Bronchial epithelial cell (primary cell): Measurements from ENCODE around the gene MBD4. TPM values are rescaled to one million over a fixed set of nuclear protein-coding genes. Genes with fewer than 3 reads are reported as not detected.
A peak's percentile ranks its signal among the peaks of the same experiment; 100 is the strongest.
"Not testable (repeated sequence)": the region's sequence is repeated elsewhere in the genome, so short reads cannot be mapped to it uniquely, and the experiment has no call there.

ENCODE experiments used
- DNase-seq: peaks from one replicate; pipeline ENCODE4 v3.0.0-alpha.2; 2010; ENCODE audit warnings: low read depth
- FAIRE-seq: peaks from 2 replicates; lab custom pipeline; 2011; peaks lifted over from hg19 to GRCh38; lab: Jason Lieb, UNC
- H3K27me3 ChIP-seq: 2 replicates; pipeline ENCODE4 v1.5.1; 2011; ENCODE audit warnings: low read length; ENCODE audit not compliant: control insufficient read depth, insufficient read depth
- H3K36me3 ChIP-seq: 2 replicates; pipeline ENCODE4 v1.5.1; 2011; ENCODE audit warnings: low read length; ENCODE audit not compliant: control insufficient read depth, insufficient read depth
- H3K4me3 ChIP-seq: 2 replicates; pipeline ENCODE4 v1.5.1; 2011; ENCODE audit warnings: mild to moderate bottlenecking, low read depth, low read length, control low read depth
- total RNA-seq: library from RNA; depleted of rRNA; stranded (reverse); fragments of >200 nt; gene quantifications from 2 replicates; pipeline ENCODE4 v1.2.1, GENCODE V29; 2014
- TF ChIP-seq, protein P1 (sequence below): IDR thresholded peaks from 2 replicates; pipeline ENCODE4 v1.5.1; 2011; ENCODE audit warnings: mild to moderate bottlenecking, moderate library complexity, low read length, control low read depth, inconsistent platforms; ENCODE audit not compliant: insufficient read depth, severe bottlenecking

MBD4 gene
- total RNA-seq, 1 donor from 2014 or later = 11.3 TPM

DNA sequence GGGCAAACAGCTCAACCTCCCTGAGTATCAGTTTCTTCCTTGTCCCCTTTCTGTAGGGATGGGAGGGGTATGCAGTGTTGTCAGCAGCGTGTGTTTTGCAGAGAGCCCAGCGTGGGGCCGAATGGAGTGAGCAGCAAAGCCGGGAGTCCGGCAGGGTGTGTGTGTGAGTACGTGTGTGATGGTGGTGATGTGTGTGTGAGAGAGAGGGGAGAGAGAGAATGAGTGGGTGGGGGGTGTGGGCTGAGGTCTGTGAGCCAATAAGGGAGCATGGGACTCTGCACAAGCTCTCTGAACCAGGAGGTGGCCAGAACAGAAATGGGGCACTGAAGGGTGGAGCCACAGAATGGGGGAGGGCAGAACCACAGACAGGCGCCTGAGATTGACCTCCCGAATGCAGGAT, 44.1 kb upstream of the MBD4 start:
- Histone ChIP-seq H3K36me3 (peaks cover 3% of the 10 kb centered on the region), H3K27me3 (no peaks in the 10 kb centered on the region), H3K4me3 (no peak overlapping the region)
- TF ChIP-seq, protein P1, sequence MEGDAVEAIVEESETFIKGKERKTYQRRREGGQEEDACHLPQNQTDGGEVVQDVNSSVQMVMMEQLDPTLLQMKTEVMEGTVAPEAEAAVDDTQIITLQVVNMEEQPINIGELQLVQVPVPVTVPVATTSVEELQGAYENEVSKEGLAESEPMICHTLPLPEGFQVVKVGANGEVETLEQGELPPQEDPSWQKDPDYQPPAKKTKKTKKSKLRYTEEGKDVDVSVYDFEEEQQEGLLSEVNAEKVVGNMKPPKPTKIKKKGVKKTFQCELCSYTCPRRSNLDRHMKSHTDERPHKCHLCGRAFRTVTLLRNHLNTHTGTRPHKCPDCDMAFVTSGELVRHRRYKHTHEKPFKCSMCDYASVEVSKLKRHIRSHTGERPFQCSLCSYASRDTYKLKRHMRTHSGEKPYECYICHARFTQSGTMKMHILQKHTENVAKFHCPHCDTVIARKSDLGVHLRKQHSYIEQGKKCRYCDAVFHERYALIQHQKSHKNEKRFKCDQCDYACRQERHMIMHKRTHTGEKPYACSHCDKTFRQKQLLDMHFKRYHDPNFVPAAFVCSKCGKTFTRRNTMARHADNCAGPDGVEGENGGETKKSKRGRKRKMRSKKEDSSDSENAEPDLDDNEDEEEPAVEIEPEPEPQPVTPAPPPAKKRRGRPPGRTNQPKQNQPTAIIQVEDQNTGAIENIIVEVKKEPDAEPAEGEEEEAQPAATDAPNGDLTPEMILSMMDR = no peak
- no peak for DNase-seq
- FAIRE-seq = no peak

DNA sequence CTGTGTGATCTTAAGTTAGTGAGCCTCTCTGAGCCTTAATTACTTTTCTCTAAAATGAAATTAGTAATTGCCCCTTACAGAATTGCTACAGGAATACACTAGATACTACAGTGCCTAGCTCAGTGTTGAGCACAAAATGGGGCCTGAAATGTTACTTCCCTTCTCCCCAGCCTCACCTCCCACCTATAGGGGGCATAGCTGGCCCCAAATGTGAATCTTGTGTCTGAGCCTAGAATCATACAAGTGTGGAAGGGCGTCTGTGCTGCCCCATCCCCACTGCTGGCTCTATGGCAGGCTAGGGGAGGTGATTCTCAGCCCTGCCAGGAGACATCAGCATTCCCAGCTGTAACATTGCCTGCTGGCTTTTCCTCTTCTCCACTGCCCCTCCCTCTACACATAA, 43.0 kb upstream of the MBD4 start:
- FAIRE-seq = no peak
- no peak for DNase-seq
- peaks cover 3% of the 10 kb centered on the region for H3K36me3 ChIP-seq
- no peaks in the 10 kb centered on the region for H3K27me3 ChIP-seq
- TF ChIP-seq, protein P1 = no peak
- no peak overlapping the region for H3K4me3 ChIP-seq

DNA sequence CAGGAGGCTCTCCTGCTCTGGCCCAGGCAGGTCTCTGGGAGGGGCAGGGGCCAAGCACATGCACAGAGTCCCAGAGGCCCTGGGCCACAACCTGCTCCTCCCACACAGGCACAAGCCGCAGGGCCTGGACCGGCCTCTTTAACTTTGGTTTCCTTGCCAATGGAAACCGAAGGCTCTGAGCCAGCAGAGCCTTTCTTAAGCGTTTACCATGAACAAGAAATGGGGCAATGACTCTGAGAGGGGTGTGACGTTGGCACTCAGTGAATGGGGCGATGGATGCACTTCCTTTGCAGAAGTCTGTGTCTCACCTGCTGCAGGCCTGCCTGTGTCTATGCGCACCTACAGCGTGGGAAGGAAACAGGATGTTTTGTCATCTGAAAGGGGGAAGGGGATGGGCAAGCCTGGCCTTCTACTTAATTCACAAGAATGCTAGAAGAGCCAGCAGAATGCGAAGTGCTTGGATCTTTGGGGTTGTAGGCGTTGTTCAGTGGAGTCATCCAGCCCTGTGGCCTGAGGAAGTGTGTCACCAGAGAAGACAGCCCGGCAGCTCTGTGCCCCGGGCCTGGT, 42.1 kb upstream of the MBD4 start:
- DNase-seq = peak; percentile 38
- Histone ChIP-seq H3K36me3 (peaks cover 3% of the 10 kb centered on the region), H3K4me3 (no peak overlapping the region), H3K27me3 (no peaks in the 10 kb centered on the region)
- TF ChIP-seq, protein P1 = no peak
- FAIRE-seq = peak; percentile 64

DNA sequence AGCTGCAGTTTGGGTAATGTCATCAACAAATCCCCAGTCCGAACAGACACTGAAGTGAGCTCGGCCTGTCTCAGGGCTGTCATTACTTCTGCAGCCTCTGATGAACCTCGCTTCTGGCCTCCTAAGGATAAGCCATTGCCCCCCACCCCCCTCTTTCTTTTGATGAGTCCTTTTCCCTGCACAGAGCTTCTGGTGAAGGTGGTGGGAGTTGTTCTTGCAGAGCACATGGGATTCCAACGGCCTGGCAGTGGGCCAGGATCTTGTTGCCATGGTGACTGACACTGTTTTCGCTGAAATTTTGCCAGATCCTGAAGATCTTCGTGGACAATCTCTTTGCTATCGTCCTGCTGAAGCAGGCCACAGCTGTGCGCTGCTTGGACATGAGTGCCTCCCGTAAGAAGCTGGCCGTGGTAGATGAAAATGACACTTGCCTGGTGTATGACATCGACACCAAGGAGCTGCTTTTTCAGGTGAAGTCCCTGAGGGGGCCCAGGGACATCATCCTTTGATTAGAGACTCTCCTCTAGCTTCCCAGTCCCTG, 41.5 kb upstream of the MBD4 start:
- H3K36me3 ChIP-seq, DNase-seq, H3K27me3 ChIP-seq, H3K4me3 ChIP-seq: not testable (repeated sequence)
- FAIRE-seq = peak; percentile 91

DNA sequence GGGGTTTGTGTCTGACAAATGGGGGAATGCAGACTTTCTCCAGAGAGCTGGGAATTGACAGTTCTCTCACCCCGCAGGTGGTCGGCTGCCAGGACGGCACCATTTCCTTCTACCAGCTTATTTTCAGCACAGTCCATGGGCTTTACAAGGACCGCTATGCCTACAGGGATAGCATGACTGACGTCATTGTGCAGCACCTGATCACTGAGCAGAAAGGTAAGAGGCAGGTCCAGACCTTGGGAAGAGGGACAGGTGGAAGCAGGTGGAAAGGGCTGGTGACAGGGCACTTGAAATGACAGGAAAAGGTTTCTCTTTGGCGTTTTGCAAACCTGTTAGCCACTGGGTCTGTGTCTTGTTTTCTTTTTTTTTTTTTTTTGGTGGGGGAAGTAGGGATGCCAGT, 36.8 kb upstream of the MBD4 start:
- no peak for FAIRE-seq

DNA sequence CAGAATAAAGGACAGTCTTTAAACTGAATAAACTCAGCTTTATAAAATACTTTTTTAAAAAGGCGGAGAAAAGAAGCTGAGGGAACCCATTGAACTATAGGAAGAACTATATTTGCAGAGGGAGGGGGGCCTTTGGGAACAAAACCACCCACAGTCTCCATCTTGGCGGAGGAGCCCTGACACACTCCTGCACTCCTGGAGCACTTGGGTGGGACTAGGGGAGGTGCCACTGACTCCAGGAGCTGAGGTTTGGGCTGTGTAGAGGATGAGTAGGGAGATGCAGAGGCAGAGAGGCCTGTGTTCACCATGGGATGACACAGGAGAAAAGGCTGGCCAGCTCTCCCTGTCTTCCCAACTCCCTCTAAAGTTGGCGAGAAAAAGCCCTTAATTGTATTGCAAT, 36.1 kb upstream of the MBD4 start:
- TF ChIP-seq, protein P1 = no peak
- DNase-seq = no peak
- H3K4me3 ChIP-seq = no peak overlapping the region
- no peak for FAIRE-seq
- no peaks in the 10 kb centered on the region for H3K27me3 ChIP-seq
- H3K36me3 ChIP-seq = peaks cover 3% of the 10 kb centered on the region

More for the DNA sequence above, 36.8 kb upstream of the MBD4 start:
- Histone ChIP-seq H3K36me3 (peaks cover 3% of the 10 kb centered on the region), H3K4me3 (no peak overlapping the region), H3K27me3 (no peaks in the 10 kb centered on the region)
- no peak for DNase-seq
- TF ChIP-seq, protein P1 = no peak
